Neural progenitor cell (in vitro differentiated cells): ENCODE measurements around the gene ACOT7. TPM values are rescaled to one million over a fixed set of nuclear protein-coding genes. Genes with fewer than 3 reads are reported as not detected.
A peak's percentile ranks its signal among the peaks of the same experiment; 100 is the strongest.

ENCODE experiments used
- DNase-seq: peaks from one replicate; pipeline ENCODE4 v3.0.0-alpha.2; 2016; ENCODE audit warnings: low spot score
- H2AFZ ChIP-seq: fragments of 200-600 bp; sonication (generic); replicated peaks from 2 replicates; pipeline ENCODE4 v1.6.1; 2016; ENCODE audit warnings: antibody characterized with exemption
- H3F3A ChIP-seq: fragments of 200-600 bp; sonication (generic); 2 replicates; pipeline ENCODE4 v1.6.1; 2016; ENCODE audit warnings: antibody characterized with exemption, low read depth
- H3K27ac ChIP-seq: fragments of 200-600 bp; sonication (generic); 2 replicates; pipeline ENCODE4 v1.5.1; 2016; ENCODE audit warnings: mild to moderate bottlenecking
- H3K27me3 ChIP-seq: fragments of 200-600 bp; sonication (generic); 2 replicates; pipeline ENCODE4 v1.6.1; 2016; ENCODE audit warnings: mild to moderate bottlenecking, moderate library complexity
- H3K36me3 ChIP-seq: fragments of 200-600 bp; sonication (generic); 2 replicates; pipeline ENCODE4 v1.5.1; 2016
- H3K4me1 ChIP-seq: fragments of 200-600 bp; sonication (generic); 2 replicates; pipeline ENCODE4 v1.6.1; 2016; ENCODE audit warnings: mixed run types
- H3K4me2 ChIP-seq: fragments of 200-600 bp; sonication (generic); 2 replicates; pipeline ENCODE4 v1.6.1; 2016
- H3K4me3 ChIP-seq: fragments of 200-600 bp; sonication (generic); 2 replicates; pipeline ENCODE4 v1.5.1; 2016
- H3K79me2 ChIP-seq: fragments of 200-600 bp; sonication (generic); 2 replicates; pipeline ENCODE4 v1.6.1; 2016; ENCODE audit warnings: low read depth
- H3K9ac ChIP-seq: fragments of 200-600 bp; sonication (generic); 2 replicates; pipeline ENCODE4 v1.6.1; 2016
- H3K9me3 ChIP-seq: fragments of 200-600 bp; sonication (generic); 2 replicates; pipeline ENCODE4 v1.5.1; 2016; ENCODE audit warnings: low read depth
- H4K20me1 ChIP-seq: fragments of 200-600 bp; sonication (generic); 2 replicates; pipeline ENCODE4 v1.6.1; 2016; ENCODE audit warnings: low read depth
- H3K27ac Mint-ChIP-seq: 3 replicates; pipeline ENCODE4 v1.8.0; 2021; ENCODE audit warnings: mixed read lengths
- H3K27me3 Mint-ChIP-seq: 2 replicates; pipeline ENCODE4 v1.8.0; 2022; ENCODE audit warnings: low read depth, mild to moderate bottlenecking, inconsistent platforms, moderate library complexity, mixed read lengths; ENCODE audit not compliant: insufficient read depth
- H3K36me3 Mint-ChIP-seq: 3 replicates; pipeline ENCODE4 v1.8.0; 2021; ENCODE audit warnings: mixed read lengths
- H3K4me1 Mint-ChIP-seq: 3 replicates; pipeline ENCODE4 v1.8.0; 2021; ENCODE audit warnings: mixed read lengths
- H3K4me3 Mint-ChIP-seq: 3 replicates; pipeline ENCODE4 v1.8.0; 2021; ENCODE audit warnings: mild to moderate bottlenecking, moderate library complexity, mixed read lengths
- H3K9me3 Mint-ChIP-seq: 3 replicates; pipeline ENCODE4 v1.8.0; 2020; ENCODE audit warnings: mixed read lengths
- CTCF ChIP-seq: fragments of 200-600 bp; sonication (generic); IDR thresholded peaks from 2 replicates; pipeline ENCODE4 v1.5.1; 2017; ENCODE audit warnings: antibody characterized with exemption, mild to moderate bottlenecking
- EZH2 ChIP-seq: fragments of 200-600 bp; sonication (generic); IDR thresholded peaks from 2 replicates; pipeline ENCODE4 v1.6.1; 2017; ENCODE audit warnings: antibody characterized with exemption, mild to moderate bottlenecking, moderate library complexity
- EZH2phosphoT487 ChIP-seq: fragments of 200-600 bp; sonication (generic); IDR thresholded peaks from 2 replicates; pipeline ENCODE4 v1.6.1; 2017; ENCODE audit warnings: antibody characterized with exemption
- total RNA-seq: library from RNA; depleted of rRNA; stranded (reverse); fragments of >200 nt; gene quantifications from 2 replicates; pipeline ENCODE4 v1.2.3, GENCODE V29; 2015; ENCODE audit warnings: low replicate concordance

The ACOT7 gene
- total RNA-seq, 1 donor from 2014 or later = 19.6 TPM

- H3K27ac Mint-ChIP-seq = peak overlapping the region; percentile 93
- Histone ChIP-seq H3K9me3 (peaks cover 6% of the 10 kb centered on the region), H3K4me3 (no peak overlapping the region), H3K79me2 (peaks cover 65% of the 10 kb centered on the region), H3K27ac (peak overlapping the region; percentile 20), H3K9ac (no peak overlapping the region), H3K4me2 (no peak overlapping the region), H3K27me3 (no peaks in the 10 kb centered on the region), H3K36me3 (no peaks in the 10 kb centered on the region), H3F3A (peaks cover 3% of the 10 kb centered on the region), H4K20me1 (peaks cover 57% of the 10 kb centered on the region), H2AFZ (no peak overlapping the region), H3K4me1 (peaks cover 20% of the 10 kb centered on the region)
- DNase-seq = peak; percentile 34
- TF ChIP-seq EZH2 (no peak), EZH2phosphoT487 (no peak), CTCF (no peak)
- peaks cover 8% of the 10 kb centered on the region for H3K9me3 Mint-ChIP-seq
- peaks cover 4% of the 10 kb centered on the region for H3K27me3 Mint-ChIP-seq
- H3K36me3 Mint-ChIP-seq = peaks cover 10% of the 10 kb centered on the region
- no peak overlapping the region for H3K4me3 Mint-ChIP-seq
- H3K4me1 Mint-ChIP-seq = peaks cover 44% of the 10 kb centered on the region
Measured at GRCh38 chr1:6358757-6359201, 34.8 kb downstream of the ACOT7 start.

- Histone ChIP-seq H3K4me3 (no peak overlapping the region), H3K4me1 (peaks cover 20% of the 10 kb centered on the region), H3K27me3 (no peaks in the 10 kb centered on the region), H3K4me2 (no peak overlapping the region), H3K36me3 (no peaks in the 10 kb centered on the region), H2AFZ (no peak overlapping the region), H3K9me3 (no peaks in the 10 kb centered on the region), H3K79me2 (peaks cover 68% of the 10 kb centered on the region), H3K9ac (no peak overlapping the region), H4K20me1 (peaks cover 61% of the 10 kb centered on the region), H3F3A (peaks cover under 1% of the 10 kb centered on the region), H3K27ac (no peak overlapping the region)
- peaks cover 2% of the 10 kb centered on the region for H3K27me3 Mint-ChIP-seq
- no peak overlapping the region for H3K4me3 Mint-ChIP-seq
- DNase-seq = no peak
- no peak for TF ChIP-seq EZH2
- TF ChIP-seq CTCF = no peak
- no peak for TF ChIP-seq EZH2phosphoT487
- H3K36me3 Mint-ChIP-seq = peaks cover 5% of the 10 kb centered on the region
- peak overlapping the region; percentile 42 for H3K27ac Mint-ChIP-seq
- H3K4me1 Mint-ChIP-seq = peaks cover 49% of the 10 kb centered on the region
- peaks cover 2% of the 10 kb centered on the region for H3K9me3 Mint-ChIP-seq
Measured at GRCh38 chr1:6358144-6358624, 35.4 kb downstream of the ACOT7 start.

GRCh38 chr1:6357243-6357936 lies 36.2 kb downstream of the ACOT7 start:
- DNase-seq = peak; percentile 35
- H3K4me1 Mint-ChIP-seq = peaks cover 52% of the 10 kb centered on the region

More at GRCh38 chr1:6357243-6357936, 36.2 kb downstream of the ACOT7 start:
- H3F3A ChIP-seq = no peaks in the 10 kb centered on the region
- Mint-ChIP-seq H3K27me3 (peaks cover 3% of the 10 kb centered on the region), H3K4me3 (no peak overlapping the region), H3K36me3 (peaks cover 2% of the 10 kb centered on the region), H3K9me3 (no peaks in the 10 kb centered on the region), H3K27ac (no peak overlapping the region)
- H3K9ac ChIP-seq = no peak overlapping the region
- H3K9me3 ChIP-seq = no peaks in the 10 kb centered on the region
- H3K27ac ChIP-seq = no peak overlapping the region
- H3K27me3 ChIP-seq = no peaks in the 10 kb centered on the region
- peaks cover 71% of the 10 kb centered on the region for H3K79me2 ChIP-seq
- H3K4me2 ChIP-seq = no peak overlapping the region
- H3K4me3 ChIP-seq = no peak overlapping the region
- peaks cover 62% of the 10 kb centered on the region for H4K20me1 ChIP-seq
- H3K36me3 ChIP-seq = no peaks in the 10 kb centered on the region
- peaks cover 20% of the 10 kb centered on the region for H3K4me1 ChIP-seq
- TF ChIP-seq CTCF (peak; percentile 51), EZH2phosphoT487 (no peak)
- no peak overlapping the region for H2AFZ ChIP-seq
